ENCODE data around the gene PUM1. TPM values are rescaled to one million over a fixed set of nuclear protein-coding genes. Genes with fewer than 3 reads are reported as not detected.

Gene PUM1
- polyA plus RNA-seq, 3 donors: 14.3 to 31.0 (median 20.8) TPM

DNA sequence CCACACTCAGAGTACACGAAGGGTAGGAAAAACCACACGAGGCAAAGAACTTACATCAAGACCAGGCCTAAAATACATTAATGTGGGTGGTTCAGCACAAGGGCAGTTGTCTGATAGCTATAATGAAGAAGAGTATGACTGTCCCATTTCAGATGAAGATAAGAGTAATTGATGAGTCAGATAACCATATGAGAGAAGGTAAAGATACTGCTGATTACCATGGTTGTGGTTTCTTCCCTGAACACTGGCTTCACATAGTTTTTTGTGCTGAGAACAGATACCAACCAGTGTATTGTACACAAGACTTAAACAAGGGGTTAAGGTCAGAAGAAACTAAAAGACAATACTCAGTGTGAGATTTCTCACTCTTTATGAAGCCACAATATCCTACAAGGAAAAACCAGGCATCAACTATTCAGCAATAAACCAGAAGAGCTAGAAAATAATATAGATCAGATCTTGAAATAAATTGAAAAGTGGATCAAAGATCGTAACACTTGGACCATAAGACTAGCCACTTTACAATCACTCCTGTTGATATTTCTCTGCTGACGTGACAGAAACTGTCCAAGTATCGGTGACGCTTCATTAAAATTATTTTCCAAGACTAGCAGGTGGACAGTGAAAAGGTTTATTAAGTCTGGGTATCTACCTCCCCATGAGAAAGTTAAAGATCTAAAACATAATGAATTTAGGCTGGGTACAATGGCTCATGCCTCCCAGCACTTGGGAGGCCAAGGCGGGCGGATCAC, 28.6 kb downstream of the PUM1 start:
- H3K27ac ChIP-seq (ENCODE audit: low read depth, low read length): no peak overlapping the region
- 80 to 91% (median 85%) methylated on average over 8 of the region's 8 CpGs for WGBS, 3 donors

DNA sequence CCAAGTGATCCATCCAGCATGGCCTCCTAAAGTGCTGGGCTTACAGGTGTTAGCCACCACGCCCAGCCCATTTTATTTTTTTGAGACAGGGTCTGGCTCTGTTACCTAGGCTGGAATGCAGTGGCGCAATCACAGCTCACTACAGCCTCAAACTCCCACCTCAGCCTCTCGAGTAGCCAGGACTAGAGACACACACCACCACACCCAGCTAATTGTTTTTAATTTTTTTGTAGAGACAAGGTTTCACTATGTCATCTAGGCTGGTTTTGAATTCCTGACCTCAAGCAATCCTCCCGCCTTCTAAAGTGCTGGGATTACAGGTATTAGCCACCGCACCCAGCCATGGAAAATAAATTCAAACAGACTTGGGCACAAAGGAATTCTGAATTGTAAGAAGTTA, 31.9 kb downstream of the PUM1 start:
- no peak overlapping the region for H3K27ac ChIP-seq (ENCODE audit: low read depth, low read length)
- 89 to 93% (median 92%) methylated on average over 5 of the region's 5 CpGs for WGBS, 3 donors

- 80 to 90% (median 85%) methylated on average over 1 of the region's 1 CpG for WGBS, 3 donors
- H3K27ac ChIP-seq (ENCODE audit: low read depth, low read length): no peak overlapping the region
These were observed 33.3 kb downstream of the PUM1 start for GRCh38 chr1:31032266-31032665.

GRCh38 chr1:31031330-31032143, 34.0 kb downstream of the PUM1 start:
- no peak overlapping the region for H3K27ac ChIP-seq (ENCODE audit: low read depth, low read length)
- 80 to 89% (median 83%) methylated on average over 5 of the region's 5 CpGs for WGBS, 3 donors

DNA sequence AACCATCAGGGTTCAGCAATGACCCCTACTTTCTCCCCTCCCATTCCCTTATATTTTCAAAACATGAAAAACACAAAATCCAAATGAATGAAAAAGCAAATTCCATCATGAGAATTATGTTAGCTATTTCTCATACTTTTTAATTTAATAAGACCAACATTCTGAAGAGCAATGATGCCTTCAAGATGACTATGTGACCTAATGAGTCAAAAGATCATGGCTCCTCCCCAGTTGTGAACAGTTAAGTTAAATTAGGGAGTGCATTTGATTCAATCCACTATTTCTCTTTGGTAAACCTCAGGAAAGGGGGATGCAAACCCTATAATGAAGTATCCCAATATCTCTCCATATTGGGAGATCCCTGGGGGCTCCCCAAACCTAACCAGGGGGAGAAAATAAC, 36.5 kb downstream of the PUM1 start:
- no peak overlapping the region for H3K27ac ChIP-seq (ENCODE audit: low read depth, low read length)

- 48 to 68% (median 50%) methylated on average over 3 of the region's 3 CpGs for WGBS, 3 donors
- H3K27ac ChIP-seq (ENCODE audit: low read depth, low read length): no peak overlapping the region
These were observed 37.6 kb downstream of the PUM1 start for GRCh38 chr1:31027693-31028526.

- H3K27ac ChIP-seq (ENCODE audit: low read depth, low read length): no peak overlapping the region
- 34 to 61% (median 38%) methylated on average over 2 of the region's 2 CpGs for WGBS, 3 donors
These were observed 43.3 kb downstream of the PUM1 start for GRCh38 chr1:31022259-31022658.

DNA sequence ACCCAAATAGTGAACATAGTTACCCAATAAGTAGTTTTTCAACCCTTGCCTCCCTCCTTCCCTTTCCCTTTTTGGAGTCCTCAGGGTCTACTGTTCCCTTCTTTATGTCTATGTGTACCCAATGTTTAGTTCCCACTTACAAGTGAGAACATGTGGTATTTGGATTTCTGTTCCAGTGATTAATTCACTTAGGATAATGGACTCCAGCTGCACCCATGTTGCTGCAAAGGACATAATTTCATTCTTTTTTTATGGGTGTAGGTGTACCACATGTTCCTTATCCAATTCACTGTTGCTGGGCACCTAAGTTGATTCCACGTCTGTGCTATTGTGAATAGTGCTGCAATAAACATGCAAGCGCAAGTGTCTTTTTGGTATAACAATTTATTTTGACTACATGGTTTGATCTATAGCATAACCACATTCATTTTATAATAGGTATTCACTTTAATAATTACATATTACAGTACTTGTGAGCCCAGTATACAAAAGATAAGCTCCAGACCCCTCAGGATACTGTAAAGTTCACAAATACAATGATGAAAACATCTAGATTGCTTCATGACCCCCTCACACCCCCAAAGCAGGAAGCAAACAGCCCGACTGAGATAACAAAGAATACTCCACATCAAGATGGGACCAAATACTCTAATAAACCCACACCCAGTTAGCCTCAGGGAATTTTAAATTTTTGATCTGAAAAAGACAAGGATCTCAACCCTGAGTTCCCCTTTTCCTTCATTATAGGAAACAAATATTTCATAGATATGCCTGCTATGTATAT, 45.3 kb downstream of the PUM1 start:
- H3K27ac ChIP-seq (ENCODE audit: low read depth, low read length): no peak overlapping the region
- WGBS, 3 donors: 58 to 68% (median 59%) methylated on average over 3 of the region's 3 CpGs

DNA sequence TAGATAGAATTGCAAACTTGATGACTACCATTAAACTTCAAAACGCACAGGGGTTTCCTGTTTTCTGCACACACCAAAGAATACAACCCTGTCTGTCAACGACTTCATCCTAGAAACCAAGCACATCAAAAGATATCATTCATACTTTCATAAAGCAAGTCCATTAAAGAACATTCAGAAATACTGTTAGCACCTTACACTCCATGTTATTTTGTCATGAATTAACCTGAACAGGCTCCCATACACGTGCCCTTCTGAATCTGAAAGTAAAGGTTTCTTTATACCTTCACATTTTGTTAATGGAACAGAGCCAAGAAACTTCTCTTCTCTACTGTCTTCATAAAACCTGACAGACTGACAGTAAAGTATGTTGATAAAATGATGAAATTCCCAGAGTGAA, 46.1 kb downstream of the PUM1 start:
- no peak overlapping the region for H3K27ac ChIP-seq (ENCODE audit: low read depth, low read length)
- WGBS, 3 donors: 55 to 65% (median 58%) methylated on average over 3 of the region's 3 CpGs

DNA sequence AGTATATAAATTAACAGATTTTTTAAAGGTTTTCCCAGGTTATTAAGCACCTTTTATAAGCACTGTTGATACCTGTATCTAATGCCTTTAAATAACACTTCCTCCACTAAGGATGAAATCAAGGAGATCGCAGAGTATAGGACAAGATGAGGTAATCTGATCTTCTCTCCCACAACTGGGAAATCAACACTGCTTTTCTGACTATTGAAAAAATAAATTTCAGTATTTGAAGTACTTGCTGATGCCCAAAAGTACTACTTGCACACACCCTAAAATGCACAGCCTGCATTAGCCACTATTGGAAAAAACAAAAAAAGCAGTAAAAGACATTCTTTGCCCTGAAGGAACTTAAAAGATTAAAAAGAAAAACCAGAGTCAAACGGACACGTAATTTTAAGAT, 48.6 kb downstream of the PUM1 start:
- WGBS, 3 donors: 35 to 63% (median 57%) methylated on average over 3 of the region's 3 CpGs

GRCh38 chr1:31013187-31013864, 52.2 kb downstream of the PUM1 start:
- WGBS, 3 donors: 34 to 78% (median 68%) methylated on average over 3 of the region's 3 CpGs
- H3K27ac ChIP-seq (ENCODE audit: low read depth, low read length): no peak overlapping the region

More for the DNA sequence above, 48.6 kb downstream of the PUM1 start:
- no peak overlapping the region for H3K27ac ChIP-seq (ENCODE audit: low read depth, low read length)

GRCh38 chr1:31012210-31012924, 53.1 kb downstream of the PUM1 start:
- no peak overlapping the region for H3K27ac ChIP-seq (ENCODE audit: low read depth, low read length)
- WGBS, 3 donors: 93 to 95% (median 94%) methylated on average over 4 of the region's 4 CpGs

DNA sequence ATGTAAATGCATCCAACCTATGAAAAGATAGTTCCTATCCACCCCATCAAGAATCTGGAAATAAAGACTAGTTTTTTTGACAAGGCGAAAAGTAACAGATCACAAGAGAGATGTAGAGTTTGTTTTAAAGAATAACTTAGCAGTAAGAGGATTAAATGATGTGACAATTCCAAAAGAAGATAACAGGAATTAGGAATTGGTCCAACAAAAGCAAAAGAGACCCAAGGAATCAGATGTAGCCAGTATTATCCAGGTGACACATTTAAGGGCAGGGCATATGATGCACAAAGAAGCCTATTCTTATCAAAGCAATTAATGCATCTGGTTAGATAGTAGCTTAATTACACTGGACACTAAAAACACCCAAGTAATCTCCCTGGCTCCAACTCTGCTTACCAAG, 53.8 kb downstream of the PUM1 start:
- WGBS, 3 donors: 94 to 97% (median 96%) methylated on average over 1 of the region's 1 CpG
- no peak overlapping the region for H3K27ac ChIP-seq (ENCODE audit: low read depth, low read length)

DNA sequence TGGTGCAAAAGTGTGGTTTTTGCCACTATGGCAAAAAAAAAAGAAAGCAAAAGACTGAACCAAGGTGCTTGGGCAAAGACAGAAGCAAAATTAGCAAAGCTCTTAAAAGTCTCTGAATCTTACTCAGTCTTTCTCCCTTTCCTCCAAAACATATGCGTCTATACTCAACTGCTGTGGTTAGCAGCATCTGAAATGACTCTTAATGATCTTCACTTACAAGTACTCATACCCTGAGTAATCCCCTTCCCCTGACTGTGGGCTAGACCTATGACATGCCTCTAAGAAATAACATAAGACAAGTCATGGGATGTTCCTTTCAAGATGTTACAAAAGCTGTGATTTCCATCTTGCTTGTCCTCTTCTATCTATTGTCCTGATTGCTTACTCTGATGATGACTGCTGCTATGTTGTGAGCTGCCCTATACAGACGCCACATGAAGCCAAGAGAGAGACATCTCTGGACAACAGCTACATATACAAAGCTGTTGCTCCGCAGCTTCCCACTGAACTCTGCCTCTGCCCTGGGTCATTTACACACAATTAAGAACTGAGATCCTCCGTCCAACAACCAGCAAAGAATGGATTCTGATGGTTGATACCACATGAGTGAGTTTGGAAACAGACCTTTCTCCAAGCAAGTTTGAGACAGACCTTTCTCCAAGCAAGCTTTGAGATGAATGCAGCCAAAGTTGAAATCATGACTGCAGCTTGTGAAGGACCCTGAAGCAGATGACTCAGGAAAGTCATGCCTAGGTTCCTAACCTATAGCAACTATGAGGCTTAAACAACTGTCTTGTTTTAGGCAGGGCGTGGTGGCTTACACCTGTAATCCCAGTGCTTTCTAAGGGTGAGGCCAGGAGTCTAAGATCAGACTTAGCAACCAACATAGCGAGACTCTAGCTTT, 55.2 kb downstream of the PUM1 start:
- 73 to 87% (median 81%) methylated on average over 6 of the region's 6 CpGs for WGBS, 3 donors
- H3K27ac ChIP-seq (ENCODE audit: low read depth, low read length): no peak overlapping the region

- WGBS, 3 donors: 49 to 86% (median 59%) methylated on average over 2 of the region's 2 CpGs
- H3K27ac ChIP-seq (ENCODE audit: low read depth, low read length): no peak overlapping the region
These were observed 58.0 kb downstream of the PUM1 start for GRCh38 chr1:31007462-31007991.

DNA sequence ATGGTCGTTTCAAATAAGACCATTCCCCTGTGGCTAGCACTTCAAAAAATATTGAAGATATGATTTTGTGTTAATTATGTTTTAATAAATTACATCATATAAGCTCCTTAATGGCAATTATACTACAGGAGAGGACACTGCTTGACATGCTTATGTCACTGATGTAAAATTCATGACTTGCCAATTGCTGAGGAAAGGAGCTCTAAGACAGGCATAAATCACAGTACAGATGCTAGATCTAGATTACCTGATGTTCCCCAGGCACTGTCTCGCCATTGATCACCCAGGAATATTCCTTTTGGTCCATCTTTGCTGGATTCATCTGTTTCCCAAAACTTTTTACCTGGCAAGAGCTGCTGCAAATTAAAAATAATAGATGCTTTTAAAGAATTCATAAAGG, 58.8 kb downstream of the PUM1 start:
- 79 to 90% (median 84%) methylated on average over 2 of the region's 2 CpGs for WGBS, 3 donors

More for the DNA sequence above, 58.8 kb downstream of the PUM1 start:
- H3K27ac ChIP-seq (ENCODE audit: low read depth, low read length): no peak overlapping the region
